ENCODE data around the gene LHX3. TPM values are rescaled to one million over a fixed set of nuclear protein-coding genes. Genes with fewer than 3 reads are reported as not detected.
"Not testable (repeated sequence)": the region's sequence is repeated elsewhere in the genome, so short reads cannot be mapped to it uniquely, and the experiment has no call there.

LHX3 gene
- total and polyA plus RNA-seq, 2 experiments from 2014 or later = not detected

DNA sequence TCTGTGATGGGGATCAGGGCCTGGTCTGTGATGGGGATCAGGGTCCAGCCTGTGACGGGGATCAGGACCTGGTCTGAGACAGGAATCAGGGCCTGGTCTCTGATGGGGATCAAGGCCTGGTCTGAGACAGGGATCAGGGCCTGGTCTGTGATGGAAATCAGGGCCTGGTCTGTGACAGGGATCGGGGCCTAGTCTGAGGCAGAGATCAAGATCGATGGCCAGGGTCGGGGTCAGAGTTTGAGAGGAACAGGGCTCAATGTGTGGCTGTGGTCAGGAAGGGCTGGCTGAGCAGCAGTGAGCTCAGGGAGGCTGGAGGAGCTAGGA, 52.4 kb downstream of the LHX3 start:
- Histone ChIP-seq H3K36me3 (no peaks in the 10 kb centered on the region), H3K27me3 (no peaks in the 10 kb centered on the region), H3K4me1 (ENCODE audit: low read depth) (no peaks in the 10 kb centered on the region), H3K4me3 (no peak overlapping the region), H3K27ac (no peak overlapping the region), H3K9me3 (ENCODE audit: low read depth) (no peaks in the 10 kb centered on the region)
- TF ChIP-seq, protein P1, sequence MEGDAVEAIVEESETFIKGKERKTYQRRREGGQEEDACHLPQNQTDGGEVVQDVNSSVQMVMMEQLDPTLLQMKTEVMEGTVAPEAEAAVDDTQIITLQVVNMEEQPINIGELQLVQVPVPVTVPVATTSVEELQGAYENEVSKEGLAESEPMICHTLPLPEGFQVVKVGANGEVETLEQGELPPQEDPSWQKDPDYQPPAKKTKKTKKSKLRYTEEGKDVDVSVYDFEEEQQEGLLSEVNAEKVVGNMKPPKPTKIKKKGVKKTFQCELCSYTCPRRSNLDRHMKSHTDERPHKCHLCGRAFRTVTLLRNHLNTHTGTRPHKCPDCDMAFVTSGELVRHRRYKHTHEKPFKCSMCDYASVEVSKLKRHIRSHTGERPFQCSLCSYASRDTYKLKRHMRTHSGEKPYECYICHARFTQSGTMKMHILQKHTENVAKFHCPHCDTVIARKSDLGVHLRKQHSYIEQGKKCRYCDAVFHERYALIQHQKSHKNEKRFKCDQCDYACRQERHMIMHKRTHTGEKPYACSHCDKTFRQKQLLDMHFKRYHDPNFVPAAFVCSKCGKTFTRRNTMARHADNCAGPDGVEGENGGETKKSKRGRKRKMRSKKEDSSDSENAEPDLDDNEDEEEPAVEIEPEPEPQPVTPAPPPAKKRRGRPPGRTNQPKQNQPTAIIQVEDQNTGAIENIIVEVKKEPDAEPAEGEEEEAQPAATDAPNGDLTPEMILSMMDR (IDR thresholded peaks at IDR 0.05; ENCODE audit: low read depth, low read length) = no peak
- no peak for DNase-seq (ENCODE audit: low read depth in 1 of 2, low spot score in 1 of 2)

DNA sequence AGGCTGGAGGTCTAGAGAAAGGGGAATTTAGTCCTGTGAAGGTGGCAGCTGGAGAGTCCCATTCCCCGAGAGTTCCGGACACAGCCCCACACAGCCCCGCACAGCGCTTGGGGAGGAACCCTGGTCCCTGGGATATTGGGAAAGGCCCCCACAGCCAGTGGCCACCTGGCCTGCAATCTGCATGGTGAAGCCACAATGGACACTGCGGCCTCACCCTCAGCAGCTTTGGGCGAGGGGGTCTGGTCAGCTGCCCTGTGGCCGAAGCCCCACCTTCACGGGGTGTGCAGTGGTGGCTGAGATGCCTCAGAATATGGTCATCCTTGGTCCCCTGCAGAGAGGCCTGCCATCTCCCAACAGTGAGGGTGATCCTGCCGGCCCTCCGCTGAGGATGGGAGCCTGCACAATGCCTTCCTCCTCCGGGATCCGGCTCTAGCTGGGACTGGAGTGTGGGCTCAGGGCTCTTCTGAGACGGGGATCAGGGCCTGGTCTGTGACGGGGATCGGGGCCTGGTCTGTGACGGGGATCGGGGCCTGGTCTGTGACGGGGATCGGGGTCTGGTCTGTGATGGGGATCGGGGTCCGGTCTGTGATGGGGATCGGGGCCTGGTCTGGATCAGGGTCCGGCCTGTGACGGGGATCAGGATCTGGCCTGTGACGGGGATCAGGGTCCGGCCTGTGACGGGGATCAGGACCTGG, 52.9 kb downstream of the LHX3 start:
- no peaks in the 10 kb centered on the region for H3K9me3 ChIP-seq (ENCODE audit: low read depth)
- H3K27me3 ChIP-seq = no peaks in the 10 kb centered on the region
- no peak overlapping the region for H3K4me3 ChIP-seq
- H3K36me3 ChIP-seq = no peaks in the 10 kb centered on the region
- no peak overlapping the region for H3K27ac ChIP-seq
- TF ChIP-seq, protein P1 (IDR thresholded peaks at IDR 0.05; ENCODE audit: low read depth, low read length) = no peak
- H3K4me1 ChIP-seq (ENCODE audit: low read depth) = no peaks in the 10 kb centered on the region
- DNase-seq (ENCODE audit: low read depth in 1 of 2, low spot score in 1 of 2) = no peak

DNA sequence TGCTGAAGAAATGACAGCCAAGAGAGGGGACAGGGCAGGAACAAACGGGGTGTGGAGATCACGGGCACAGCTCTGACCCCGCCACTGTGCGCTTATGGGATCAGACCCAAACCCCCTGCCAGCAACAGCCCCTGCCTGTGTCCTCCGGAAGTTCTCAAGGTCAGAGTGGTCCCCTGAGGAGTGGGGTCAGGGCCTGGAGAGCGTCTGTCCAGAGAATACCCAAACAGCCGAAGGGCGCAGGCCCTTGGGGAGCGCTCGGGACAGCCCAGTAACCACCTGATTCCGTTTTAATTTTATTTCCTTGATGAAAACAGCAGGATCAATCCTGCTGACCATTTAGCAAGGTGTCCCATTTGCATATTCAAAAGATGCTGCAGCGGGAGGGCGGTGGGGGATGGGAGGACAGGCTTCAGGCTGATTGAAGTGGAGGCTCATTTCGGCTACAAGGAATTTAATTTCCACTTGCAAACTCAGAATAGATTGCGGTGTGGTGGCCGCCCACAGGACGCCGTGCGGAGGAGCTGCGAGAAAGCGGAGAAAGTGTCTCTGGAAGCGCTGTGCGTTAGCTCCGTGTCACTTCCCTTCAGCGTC, 53.6 kb downstream of the LHX3 start:
- Histone ChIP-seq H3K4me1 (ENCODE audit: low read depth) (no peaks in the 10 kb centered on the region), H3K4me3 (no peak overlapping the region), H3K27ac (no peak overlapping the region), H3K9me3 (ENCODE audit: low read depth) (no peaks in the 10 kb centered on the region), H3K36me3 (no peaks in the 10 kb centered on the region), H3K27me3 (no peaks in the 10 kb centered on the region)
- TF ChIP-seq, protein P1 (IDR thresholded peaks at IDR 0.05; ENCODE audit: low read depth, low read length) = no peak
- DNase-seq (ENCODE audit: low read depth in 1 of 2, low spot score in 1 of 2) = no peak

DNA sequence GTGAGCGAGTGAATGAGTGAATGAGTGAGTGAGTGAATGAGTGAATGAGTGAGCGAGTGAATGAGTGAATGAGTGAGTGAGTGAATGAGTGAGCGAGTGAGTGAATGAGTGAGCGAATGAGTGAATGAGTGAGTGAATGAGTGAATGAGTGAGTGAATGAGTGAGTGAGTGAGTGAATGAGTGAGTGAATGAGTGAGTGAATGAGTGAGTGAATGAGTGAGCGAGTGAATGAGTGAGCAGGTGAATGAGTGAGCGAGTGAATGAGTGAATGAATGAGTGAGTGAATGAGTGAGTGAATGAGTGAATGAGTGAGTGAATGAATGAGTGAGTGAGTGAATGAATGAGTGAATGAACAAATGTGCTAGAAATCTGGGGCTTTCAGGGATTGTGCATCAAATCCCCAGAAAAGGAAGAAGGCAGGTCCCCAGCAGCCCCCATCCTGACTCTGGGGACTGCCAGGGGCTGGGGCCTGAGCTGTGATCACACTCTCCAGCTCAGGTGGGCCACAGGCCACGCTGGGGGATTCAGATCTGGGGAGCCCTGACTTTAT, 54.2 kb downstream of the LHX3 start:
- H3K27ac ChIP-seq; H3K9me3 ChIP-seq (ENCODE audit: low read depth); H3K27me3 ChIP-seq; H3K36me3 ChIP-seq; DNase-seq (ENCODE audit: low read depth in 1 of 2, low spot score in 1 of 2); H3K4me1 ChIP-seq (ENCODE audit: low read depth); H3K4me3 ChIP-seq: not testable (repeated sequence)

DNA sequence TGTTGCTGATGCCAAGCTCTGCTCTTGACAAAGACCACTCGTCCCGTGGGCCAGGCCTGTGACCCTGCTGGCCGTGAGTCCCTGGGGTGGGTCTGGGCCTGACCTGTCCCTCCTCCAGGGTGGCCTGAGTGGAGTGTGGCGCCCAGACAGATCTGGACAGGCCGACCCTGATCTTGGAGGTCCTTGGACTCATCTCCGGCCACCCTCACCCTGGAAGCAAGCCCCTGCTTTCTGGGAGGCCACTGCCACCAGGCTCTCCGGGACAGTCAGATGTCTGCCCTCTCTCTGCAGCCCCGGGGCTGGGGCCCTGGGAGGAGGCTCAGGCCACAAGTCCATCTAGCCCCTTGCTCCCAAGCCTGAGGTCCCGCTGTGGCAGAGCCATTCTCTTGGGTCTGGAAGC, 55.1 kb downstream of the LHX3 start:
- no peak for DNase-seq (ENCODE audit: low read depth in 1 of 2, low spot score in 1 of 2)
- Histone ChIP-seq H3K27ac (no peak overlapping the region), H3K9me3 (ENCODE audit: low read depth) (no peaks in the 10 kb centered on the region), H3K4me1 (ENCODE audit: low read depth) (no peaks in the 10 kb centered on the region), H3K4me3 (no peak overlapping the region), H3K27me3 (no peaks in the 10 kb centered on the region), H3K36me3 (no peaks in the 10 kb centered on the region)
- TF ChIP-seq, protein P1 (IDR thresholded peaks at IDR 0.05; ENCODE audit: low read depth, low read length) = no peak

DNA sequence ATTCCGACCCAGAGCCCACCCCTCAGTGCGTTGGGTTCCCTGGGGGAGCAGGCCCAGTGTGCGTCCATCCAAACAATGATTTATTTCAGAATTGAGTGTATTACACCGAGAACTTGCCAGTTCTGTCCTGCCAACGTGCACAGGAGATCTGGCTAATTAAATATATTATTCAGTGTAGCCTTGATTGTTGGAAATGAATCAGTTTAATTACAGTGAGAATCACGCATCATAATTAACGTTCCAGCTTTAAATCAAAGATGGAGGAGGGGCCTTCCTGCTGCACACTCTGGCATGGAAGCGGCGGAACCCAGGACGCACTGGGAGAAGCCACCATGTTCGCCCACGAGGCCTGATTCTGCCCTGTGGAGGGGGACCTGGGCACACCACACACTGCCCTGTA, 55.6 kb downstream of the LHX3 start:
- no peak for DNase-seq (ENCODE audit: low read depth in 1 of 2, low spot score in 1 of 2)
- no peak overlapping the region for H3K27ac ChIP-seq

More for the DNA sequence above, 55.6 kb downstream of the LHX3 start:
- Histone ChIP-seq H3K4me3 (no peak overlapping the region), H3K36me3 (no peaks in the 10 kb centered on the region), H3K9me3 (ENCODE audit: low read depth) (no peaks in the 10 kb centered on the region), H3K27me3 (no peaks in the 10 kb centered on the region), H3K4me1 (ENCODE audit: low read depth) (no peaks in the 10 kb centered on the region)
- TF ChIP-seq, protein P1 (IDR thresholded peaks at IDR 0.05; ENCODE audit: low read depth, low read length) = no peak
